GM21825 (cell line): Measurements from ENCODE around the gene NHSL2.
"Not testable (repeated sequence)": the region's sequence is repeated elsewhere in the genome, so short reads cannot be mapped to it uniquely, and the experiment has no call there.

ENCODE experiments used
- ATAC-seq: cut with Tn5 transposase; IDR thresholded peaks from one replicate; pipeline ENCODE4 v1.9.1; 2021; ENCODE audit warnings: mild to moderate bottlenecking, moderate library complexity; ENCODE audit not compliant: unreplicated experiment

Gene NHSL2

DNA sequence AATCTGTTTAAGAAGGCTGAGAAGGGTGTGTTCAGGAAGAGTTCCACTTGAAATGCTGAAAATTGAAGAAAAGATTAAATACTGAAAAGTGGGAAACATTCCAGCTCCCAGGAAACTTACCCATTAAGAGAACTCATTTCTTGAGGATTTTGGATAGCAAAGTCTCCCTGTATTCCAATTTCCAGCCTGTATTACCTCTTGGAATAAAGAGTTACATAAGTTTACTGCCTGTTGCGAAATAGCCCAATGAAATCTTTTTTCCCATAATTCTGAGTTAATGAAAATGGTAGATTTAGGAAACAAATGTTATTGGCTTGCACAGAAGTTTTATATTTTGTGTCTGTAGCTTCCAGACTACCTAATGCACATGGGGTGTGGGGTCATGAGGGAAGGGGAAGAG is 12.0 kb downstream of the NHSL2 start:
- no peak for ATAC-seq

DNA sequence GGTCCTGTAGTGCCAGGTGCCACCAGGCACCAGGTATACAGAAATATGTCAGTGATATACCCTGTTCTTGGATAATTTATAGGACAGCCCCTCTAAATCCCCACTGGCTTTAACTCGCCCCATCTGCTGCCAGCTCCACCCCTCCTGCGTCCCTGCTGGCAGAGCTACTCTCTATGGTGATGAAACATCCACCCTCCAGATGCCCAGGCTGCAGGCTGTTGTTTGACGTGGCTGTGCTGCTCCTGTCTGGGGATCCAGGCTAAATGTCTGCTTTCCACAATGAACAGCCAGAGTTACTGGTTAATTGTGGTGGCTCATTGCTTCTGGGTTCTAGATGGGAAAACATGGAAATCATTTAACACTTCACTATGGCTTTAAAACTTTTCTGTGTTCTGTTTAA is 12.9 kb downstream of the NHSL2 start:
- ATAC-seq: no peak

DNA sequence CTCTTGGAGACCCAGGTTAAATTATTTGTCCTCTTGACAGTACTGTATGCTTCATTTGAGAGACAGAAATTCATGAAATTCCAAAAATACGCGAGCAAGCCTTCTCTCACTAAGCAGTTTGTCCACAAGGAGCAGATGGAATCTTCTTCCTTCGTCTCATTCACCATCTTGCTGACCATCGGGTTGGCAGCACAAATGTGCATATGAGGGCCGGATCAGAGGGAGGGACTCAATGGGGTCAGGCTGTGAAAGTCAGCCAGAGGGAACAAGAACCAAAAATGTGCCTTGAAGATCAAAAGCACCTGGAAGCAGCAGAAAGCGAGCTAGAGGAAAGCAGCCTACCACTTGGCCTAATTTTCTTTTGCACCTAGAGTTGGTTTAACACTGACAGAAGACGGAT is 16.4 kb downstream of the NHSL2 start:
- no peak for ATAC-seq

DNA sequence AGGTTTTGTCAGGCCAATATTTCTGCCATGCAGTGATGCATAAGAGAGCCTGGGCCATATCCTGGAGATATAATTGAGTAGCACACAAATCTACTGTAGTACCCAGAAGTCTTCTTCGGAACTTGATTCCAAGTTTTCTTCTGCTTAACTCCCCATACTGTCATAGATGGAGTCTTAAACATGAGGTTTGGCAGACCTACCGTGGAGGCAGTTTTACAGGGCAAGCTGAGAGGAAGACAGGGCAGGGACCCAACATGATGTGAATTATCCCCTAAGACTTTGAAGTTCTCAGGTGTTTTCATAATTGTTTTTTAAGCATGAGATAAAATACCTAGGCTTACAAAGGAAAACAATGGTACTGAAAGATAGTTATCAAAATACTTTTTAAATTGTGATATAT is 18.2 kb downstream of the NHSL2 start:
- ATAC-seq: no peak

DNA sequence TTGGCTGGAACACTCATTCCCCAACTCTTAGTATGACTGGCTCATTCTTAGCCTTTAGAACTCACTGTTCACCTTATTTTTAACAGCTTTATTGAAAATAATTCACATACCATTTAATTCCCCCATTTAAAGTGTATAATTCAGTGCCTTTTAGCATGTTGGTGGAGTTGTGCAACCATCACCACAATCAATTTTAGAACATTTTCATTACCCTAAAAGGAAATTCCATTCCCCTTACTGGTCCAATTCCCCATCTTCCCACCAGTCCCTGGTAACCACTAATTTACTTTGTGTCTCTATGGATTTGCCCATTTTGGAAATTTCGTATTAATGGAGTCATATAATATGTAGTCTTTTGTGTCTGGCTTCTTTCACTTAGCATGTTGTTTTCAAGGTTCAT is 19.7 kb downstream of the NHSL2 start:
- ATAC-seq: no peak

DNA sequence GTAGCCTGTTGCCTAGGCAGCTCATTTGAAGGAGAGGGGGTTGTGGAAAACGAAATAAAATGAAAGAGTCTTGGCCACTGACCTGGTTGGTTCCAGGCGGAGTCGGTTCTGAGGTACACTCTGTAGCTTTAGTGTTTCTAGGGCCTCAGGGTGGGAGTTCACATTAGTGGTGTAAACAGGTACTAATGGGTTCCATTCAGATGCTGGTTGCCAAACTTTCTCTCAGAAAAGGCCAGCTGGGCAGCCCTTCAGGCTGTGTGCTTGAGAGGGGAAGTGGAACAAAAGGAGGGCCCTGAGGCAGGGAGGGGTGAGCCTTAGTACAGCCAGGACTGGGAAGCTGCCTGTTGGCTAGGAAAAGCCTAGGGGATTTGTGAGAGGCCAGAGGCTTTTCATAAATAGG is 24.8 kb downstream of the NHSL2 start:
- ATAC-seq: no peak

DNA sequence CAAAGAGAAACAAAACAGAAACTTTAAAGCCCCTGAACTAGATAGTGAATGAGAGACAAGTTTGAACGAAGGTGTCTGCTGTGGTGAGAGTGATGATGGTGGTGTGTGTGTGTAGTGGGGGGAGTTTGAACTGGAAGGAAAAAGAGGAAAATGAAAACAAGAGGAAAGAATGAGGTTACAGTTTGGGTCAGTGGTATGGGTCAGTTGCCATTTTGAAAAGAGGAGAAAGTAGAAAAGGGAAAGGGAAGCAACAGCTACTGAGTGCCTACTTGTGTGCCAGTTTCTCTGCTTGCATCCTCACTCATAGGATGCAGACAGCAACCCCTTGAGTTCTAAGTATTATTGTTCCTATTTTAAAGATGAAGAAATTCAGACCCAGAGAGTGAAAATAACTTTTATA is 26.0 kb downstream of the NHSL2 start:
- ATAC-seq: no peak

DNA sequence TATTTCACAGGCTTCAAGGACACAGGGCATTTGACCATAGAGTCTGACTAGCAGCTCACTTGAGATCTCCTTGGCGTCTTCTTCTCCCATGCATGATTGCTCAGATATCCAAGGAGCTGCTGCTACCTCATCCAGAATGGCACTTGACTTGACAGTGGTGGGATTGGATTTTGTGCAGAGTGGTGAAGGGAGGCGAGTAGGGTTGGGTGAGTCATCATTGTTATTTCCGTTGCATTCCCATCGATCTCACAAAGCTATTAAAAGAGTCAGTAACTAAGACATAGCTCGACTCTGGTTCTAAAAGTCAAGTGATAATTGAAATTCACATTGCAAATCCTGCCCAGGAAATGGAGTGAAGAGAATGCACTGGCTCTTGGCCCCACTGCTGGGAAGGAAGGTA is 27.7 kb downstream of the NHSL2 start:
- ATAC-seq: no peak

DNA sequence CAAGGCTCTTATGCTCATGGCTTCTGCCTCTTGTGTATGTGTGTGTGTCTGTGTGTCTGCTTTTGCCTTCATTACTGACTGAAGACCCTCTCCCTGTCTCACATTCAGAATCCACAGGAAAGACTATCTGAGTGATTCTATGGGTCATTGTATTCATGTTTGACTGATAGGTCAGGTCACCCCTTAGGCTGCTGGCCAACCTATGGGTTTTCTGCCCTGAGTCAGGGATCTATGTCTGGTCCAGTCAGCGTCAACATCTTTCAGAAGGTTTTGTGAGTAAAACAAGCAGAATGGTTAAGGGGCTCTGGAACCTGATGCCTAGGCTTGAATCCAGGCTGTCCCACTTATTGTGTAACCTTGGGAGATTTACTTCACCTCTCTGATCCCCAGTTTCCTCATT is 30.5 kb downstream of the NHSL2 start:
- ATAC-seq: no peak

DNA sequence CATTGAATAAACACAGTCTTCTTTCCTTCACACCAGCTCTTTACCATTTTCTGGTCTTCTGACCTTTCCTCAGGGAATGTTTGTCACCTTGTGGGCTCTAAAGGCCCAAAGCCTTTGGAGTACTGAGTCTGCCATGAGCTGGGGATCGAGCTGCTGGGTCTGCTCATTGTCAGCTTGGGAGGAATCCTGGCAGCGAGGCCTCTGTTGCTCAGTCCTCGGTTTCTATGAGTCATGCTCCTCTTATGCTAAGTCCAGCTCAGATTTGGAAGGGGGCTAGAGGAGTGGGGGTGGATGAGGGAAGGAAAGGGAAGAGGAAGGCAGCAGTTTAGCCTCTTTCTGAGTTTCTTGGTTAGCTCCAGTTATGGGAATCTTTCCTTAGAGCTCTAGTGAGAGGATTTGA is 31.1 kb downstream of the NHSL2 start:
- ATAC-seq: no peak

DNA sequence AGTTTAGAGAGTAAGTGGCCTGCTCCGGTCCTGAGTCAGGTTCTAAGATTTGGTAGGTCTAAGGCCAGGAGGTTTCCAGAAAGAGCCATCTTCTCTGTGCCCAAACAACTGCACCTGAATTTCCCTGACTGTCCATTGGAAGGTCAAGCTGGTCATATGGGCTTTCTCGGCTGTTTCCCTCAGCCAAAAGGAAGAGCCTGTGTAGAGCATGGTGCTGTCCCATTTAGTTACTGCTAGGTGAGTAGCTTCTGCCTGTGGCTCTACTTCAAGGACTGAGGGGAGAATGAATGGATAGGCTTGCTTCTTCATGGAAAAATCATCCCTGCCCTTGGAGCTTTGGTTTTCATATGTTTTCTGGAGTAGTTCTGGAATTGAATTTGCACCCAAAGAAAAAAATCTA is 33.7 kb downstream of the NHSL2 start:
- ATAC-seq: no peak

DNA sequence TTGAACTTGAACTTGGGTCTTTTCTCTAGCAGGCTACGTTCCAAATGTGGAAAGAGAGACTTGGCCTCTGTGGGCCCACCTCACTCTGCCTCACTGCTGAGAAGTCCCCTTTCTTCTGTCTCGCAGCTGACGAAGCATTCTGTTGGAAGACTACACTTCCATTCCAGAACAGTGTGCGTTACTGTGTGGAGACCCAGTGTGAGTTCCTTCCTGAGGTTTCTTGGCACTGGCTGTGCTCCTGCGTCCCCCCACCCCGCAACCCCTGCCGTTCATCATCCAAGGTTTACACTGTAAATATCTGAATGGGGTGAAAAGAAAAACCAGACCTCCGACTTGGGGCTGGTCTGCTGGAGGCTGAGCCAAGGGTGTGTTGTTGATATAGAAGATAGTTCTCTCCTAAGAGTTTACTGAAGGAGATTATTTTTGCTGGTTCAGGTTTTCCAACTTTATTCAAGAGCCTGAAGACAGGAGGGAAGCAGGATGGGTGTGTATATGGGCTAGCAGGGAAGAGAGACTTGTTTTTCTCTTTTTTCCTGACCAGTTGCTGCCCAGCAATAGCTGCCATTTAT is 34.7 kb downstream of the NHSL2 start:
- no peak for ATAC-seq

DNA sequence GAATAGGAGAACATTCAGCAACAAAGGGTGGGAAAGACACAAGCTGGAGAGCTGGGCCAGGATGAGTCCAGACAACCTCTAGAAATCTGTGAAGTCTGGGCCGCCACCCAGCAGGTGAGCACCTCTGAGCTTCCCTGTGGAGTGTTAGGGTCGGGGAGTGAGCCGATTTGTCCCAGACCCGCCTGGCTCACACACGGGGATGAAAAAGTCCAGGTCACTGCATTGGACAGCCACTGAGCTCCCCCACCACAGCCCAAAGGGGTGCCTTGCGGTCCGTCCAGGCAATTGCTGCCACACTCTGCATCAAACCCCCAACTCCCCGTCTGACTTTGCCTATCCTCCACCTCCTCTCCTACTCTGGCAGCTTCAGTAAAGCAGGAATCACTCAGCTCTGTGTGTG is 38.7 kb downstream of the NHSL2 start:
- no peak for ATAC-seq

DNA sequence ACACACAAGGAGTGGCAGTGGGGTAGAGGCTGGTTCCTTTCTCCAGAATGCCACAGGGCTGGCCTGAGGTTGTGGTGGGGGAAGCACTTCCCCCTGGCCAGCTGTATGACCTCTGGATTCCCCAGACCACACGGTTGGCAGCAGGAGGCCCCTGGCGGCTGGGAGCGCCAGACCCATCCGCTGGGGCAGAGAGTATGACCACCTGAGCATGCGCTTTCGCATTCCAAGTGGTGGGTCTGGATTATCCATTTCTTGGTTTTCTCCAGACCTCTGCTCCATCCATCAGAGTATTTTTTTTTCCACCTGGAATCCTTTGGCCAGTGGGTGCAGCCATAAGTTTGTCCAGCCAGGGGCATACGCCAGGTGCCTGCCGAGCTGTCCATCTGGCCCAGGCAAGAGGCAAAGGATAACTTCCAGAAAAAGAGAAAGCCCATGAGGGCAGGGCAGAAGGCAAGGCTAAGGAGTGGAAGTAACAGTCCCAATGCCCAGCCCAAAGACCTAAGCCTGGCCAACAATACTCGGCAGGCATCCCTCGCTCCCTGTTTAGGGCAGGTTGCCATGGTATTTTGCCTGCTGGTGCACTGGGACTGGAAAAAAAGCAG is 39.3 kb downstream of the NHSL2 start:
- no peak for ATAC-seq

DNA sequence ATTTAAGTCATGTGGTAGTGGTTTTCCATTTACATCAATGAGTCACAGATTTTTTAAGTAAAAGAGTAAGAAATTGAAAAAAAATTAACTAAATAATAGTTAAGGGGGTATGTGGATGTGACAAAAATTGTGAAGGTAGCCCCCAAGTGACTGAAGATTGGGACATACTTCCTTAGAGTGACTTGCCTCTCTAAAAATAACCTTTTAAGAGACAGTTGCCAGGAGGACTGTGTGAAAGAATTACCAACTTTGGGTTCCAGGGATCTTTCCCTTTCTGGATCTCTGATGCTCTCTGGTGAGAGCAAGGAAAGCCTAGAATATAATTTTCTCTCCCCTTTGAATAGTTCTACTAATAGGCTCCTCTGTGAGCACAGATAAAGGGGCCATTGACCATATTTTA is 42.7 kb downstream of the NHSL2 start:
- ATAC-seq: no peak

DNA sequence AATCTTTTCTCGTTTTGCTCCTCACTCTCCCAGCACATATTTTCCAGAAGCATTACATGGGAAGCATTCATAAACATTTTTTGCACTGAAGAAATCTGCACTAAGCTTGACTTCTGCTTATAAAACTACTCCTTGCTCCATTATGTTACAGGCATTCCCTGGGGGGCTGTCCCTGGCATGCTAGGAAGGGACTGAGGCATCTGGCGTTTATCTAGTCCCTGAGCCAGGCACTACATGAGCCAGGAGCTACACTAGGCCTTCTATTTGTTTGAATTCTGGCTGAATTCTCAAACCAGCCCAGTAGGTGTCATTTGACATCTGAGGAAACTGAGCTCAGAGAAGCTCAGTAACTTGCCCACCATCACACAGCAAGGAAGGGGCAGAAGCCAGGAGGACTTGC is 43.3 kb downstream of the NHSL2 start:
- no peak for ATAC-seq

DNA sequence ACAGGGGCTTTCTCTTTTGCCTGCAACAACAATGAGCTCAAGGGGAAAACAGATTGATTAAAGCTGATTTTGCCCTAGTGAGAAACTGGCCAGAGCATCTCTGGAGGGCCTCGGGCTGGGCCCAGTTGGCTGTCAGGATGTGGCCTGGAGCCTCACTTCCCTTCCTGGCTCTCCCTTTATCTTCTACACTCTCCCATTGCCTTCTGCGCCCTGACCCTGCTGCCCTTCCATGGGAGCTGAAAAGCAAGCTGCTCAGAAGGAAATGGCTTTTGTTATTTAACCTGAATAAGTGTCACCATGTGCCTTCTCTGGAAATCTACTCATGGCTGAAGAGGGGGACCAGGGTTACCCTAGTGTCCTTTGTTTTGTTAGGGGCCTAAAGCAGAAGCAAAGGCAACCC is 43.8 kb downstream of the NHSL2 start:
- ATAC-seq: no peak

DNA sequence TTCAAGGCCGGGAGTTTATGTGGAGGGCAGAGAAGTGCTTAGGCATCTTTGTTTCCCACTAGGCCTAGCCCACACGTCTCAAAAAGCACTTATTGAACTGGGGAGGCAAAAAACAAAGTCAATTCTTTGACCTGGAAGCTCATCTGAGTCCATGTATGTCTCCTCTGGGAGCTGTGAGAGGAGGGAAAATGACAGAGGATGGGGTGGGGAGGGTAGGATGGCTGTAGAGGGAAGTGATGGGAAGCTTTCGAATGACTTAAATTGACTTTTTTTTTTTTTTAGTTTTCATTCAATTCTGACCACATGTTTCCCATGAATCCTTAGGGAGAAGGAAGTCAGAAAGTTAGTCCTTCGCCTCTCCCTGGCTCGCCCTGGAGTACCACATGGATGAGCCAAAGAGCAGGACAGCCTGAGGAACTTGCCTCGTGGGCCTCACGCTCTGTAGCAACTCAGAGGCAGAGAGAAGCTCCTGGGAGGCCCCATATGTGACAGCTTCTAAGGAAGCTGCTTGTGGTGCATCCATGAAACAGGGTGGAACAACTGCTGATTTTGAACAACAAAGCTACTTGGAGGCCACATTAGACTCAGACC is 45.0 kb downstream of the NHSL2 start:
- ATAC-seq: no peak

DNA sequence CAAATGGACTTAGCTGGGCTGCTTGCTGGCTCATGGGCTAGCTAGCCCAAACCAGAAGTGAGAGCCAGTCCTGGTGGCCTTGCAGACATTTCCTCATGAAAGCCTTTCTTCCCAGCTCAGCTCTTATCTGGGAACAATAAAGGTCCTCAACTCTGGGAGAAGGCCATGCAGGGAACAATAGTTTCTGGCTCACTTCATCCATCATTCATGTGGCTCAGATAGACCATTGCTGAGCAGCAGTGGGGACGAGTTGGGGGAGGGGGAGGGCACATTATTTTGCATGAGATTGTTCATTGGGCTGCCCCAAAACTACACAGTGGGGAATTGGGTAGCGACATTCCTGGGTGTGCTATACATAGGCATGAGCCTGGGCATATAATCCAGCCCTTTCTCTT is 47.6 kb downstream of the NHSL2 start:
- ATAC-seq: no peak

DNA sequence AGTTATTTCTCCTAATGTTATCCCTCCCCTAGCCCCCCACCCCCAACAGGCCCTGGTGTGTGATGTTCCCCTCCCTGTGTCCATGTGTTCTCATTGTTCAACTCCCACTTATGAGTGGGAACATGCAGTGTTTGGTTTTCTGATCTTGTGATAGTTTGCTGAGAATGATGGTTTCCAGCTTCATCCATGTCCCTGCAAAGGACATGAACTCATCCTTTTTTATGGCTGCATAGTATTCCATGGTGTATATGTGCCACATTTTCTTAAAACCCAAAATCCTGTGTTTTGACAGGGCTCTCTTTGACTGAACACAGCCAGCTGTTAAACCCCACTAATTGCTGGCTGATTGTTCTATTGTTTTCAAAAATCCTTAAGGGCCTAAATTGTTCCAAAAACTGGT is 53.5 kb downstream of the NHSL2 start:
- ATAC-seq: not testable (repeated sequence)

DNA sequence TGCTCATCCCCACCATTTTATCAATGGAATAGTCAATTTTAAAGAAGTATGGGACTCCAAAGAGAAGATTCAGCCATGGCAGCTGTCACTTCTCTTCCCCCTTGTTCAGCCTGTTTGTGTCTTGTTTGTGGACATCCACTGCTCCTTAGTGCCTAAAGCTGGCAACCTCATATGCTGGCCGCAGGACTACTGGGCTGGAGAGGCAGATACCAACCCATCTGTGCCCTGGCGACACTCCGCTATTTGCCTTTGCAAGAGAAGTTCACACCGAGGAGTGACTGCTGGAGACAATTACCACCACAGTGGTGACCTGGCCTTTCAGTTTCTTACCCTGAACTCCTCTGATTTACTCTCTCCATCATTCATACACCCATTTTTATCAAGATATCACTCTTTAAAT is 64.3 kb downstream of the NHSL2 start:
- no peak for ATAC-seq

DNA sequence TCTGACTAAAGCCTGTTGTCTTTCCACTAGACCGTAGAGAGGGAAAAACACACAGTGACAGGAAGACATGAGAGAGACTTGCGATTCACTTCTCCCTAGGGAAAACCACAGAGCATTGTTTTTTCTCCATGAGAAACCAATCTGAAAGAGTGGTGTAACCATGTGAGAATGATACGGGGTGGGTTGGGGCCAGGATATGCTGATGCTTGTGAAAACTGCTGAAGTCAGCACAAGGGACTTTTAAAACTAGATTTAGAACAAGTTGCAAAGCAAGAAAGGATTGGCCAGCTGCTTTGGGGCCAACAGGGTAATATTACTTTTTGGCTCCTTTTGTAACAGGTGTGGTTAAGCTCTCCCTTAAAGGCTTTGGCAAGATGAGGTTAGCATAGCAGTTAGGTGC is 66.1 kb downstream of the NHSL2 start:
- ATAC-seq: no peak

DNA sequence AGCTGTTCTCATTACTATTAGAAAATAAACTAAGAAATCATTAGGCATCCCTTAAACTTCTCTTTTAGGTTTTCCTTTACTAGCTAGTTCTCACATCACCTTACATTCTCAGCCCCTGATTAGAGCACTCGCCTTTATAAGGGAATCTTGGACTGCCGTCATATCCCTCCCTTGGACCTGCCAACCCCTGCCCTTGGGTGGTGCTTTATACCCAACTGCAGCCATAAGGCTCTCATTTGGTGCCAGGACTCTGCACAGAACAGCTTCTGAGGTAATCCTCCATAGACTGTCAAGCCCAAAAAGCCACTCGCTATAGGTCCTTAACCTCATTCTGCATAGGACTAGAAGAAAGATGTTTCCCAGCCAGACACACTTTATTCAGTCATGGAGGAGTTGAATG is 67.5 kb downstream of the NHSL2 start:
- no peak for ATAC-seq
